ENCODE data around the gene ZMYND19. TPM values are rescaled to one million over a fixed set of nuclear protein-coding genes. Genes with fewer than 3 reads are reported as not detected.
A peak's percentile ranks its signal among the peaks of the same experiment; 100 is the strongest.
"Not testable (repeated sequence)": the region's sequence is repeated elsewhere in the genome, so short reads cannot be mapped to it uniquely, and the experiment has no call there.

Gene ZMYND19
- total RNA-seq, 1 donor, result 13.2 TPM

DNA sequence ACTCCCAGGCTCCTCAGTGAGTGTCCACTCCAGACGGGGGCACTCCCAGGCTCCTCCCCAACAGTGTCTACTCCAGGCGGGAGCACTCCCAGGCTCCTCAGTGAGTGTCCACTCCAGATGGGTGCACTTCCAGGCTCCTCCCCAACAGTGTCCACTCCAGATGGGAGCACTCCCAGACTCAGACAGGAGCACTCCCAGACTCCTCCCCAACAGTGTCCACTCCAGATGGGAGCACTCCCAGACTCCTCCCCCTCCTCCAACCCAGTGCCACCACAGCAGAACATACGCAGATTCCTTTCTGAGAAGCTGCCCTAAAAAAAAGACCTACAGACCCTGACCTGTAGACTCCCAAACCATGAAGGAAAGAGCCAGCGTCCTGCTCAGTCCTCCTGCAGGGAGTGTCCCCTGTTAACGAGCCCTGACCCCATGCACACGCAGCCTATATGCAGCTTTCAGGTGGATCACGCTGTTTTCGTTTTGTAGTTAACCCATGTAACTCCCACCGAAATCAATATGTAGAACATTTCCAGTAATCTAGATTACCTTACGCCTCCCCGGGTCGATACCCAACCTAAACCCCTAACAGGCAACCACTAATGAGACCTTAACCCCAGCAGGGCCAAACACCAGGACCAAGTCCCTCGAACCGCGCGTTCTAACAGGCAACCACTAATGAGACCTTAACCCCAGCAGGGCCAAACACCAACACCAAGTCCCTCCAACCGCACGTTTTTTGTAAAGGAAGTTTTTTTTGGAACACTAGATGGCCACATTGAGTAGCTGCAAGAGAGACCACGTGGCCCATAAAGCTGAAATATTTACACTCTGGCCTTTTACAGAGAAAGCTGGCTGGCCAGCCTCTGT is 55.8 kb downstream of the ZMYND19 start:
- DNase-seq (ENCODE audit: low read depth in 2 of 3, low spot score in 2 of 3), result peak in 2 of 3 donors; percentile 46 to 63

DNA sequence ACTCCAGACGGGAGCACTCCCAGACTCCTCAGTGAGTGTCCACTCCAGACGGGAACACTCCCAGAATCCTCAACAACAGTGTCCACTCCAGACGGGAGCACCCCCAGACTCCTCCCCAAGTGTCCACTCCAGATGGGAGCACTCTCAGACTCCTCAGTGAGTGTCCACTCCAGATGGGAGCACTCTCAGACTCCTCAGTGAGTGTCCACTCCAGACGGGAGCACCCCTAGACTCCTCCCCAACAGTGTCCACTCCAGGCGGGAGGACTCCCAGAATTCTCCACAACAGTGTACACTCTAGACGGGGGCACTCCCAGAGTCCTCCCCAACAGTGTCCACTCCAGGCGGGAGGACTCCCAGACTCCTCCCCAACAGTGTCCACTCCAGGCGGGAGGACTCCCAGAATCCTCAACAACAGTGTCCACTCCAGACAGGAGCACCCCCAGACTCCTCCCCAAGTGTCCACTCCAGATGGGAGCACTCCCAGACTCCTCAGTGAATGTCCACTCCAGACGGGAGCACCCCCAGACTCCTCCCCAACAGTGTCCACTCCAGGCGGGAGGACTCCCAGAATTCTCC is 57.3 kb downstream of the ZMYND19 start:
- DNase-seq (ENCODE audit: low read depth in 2 of 3, low spot score in 2 of 3), result not testable (repeated sequence)

Small RNA genes within 50 kb of the gene (small RNA-seq; reads per million reads assigned to genes)
- gene RF00017, result not detected

Other genes with a start within 250 kb of the ZMYND19 start
- 28.3 TPM for gene EXD3, start 167.3 kb downstream of the ZMYND19 start, total RNA-seq
- gene NOXA1, start 167.1 kb downstream of the ZMYND19 start, total RNA-seq, result 4.6 TPM
- 0.27 TPM for gene ENTPD8, start 149.2 kb downstream of the ZMYND19 start, total RNA-seq
- gene NSMF, start 131.2 kb downstream of the ZMYND19 start, total RNA-seq, result 26.4 TPM
- gene PNPLA7, start 40.1 kb downstream of the ZMYND19 start, total RNA-seq, result 11.6 TPM
- gene MRPL41, start 38.6 kb downstream of the ZMYND19 start, total RNA-seq, result 18.3 TPM
- gene DPH7, start 11.6 kb downstream of the ZMYND19 start, total RNA-seq, result 25.0 TPM
- gene ARRDC1, start 15.2 kb upstream of the ZMYND19 start, total RNA-seq, result 92.4 TPM
- gene EHMT1, start 28.5 kb upstream of the ZMYND19 start, total RNA-seq, result 119 TPM